GM23338 (cell line): Measurements from ENCODE around the gene DAND5. TPM values are rescaled to one million over a fixed set of nuclear protein-coding genes. Genes with fewer than 3 reads are reported as not detected.

Source experiments
- ATAC-seq: fragments of 200-7000 bp; cut with Tn5 transposase; 3 replicates; pipeline ENCODE4 v1.9.1; 2020
- DNase-seq: peaks from one replicate; pipeline ENCODE4 v3.0.0-alpha.2; 2015; ENCODE audit warnings: low spot score
- H2AFZ ChIP-seq: fragments of 200-600 bp; sonication (generic); 2 replicates; pipeline ENCODE4 v1.8.0; 2016; ENCODE audit warnings: antibody characterized with exemption, mild to moderate bottlenecking, moderate library complexity
- H3F3A ChIP-seq: fragments of 200-600 bp; sonication (generic); replicated peaks from 2 replicates; pipeline ENCODE4 v1.8.0; 2017; ENCODE audit warnings: antibody characterized with exemption, mixed run types, low read depth
- H3K27ac ChIP-seq: fragments of 200-600 bp; sonication (generic); 2 replicates; pipeline ENCODE4 v1.6.1; 2016; ENCODE audit warnings: low read depth
- H3K27me3 ChIP-seq: fragments of 200-600 bp; sonication (generic); 2 replicates; pipeline ENCODE4 v1.8.0; 2016; ENCODE audit warnings: mild to moderate bottlenecking, mixed run types, moderate library complexity; ENCODE audit not compliant: insufficient read depth
- H3K36me3 ChIP-seq: fragments of 200-600 bp; sonication (generic); 2 replicates; pipeline ENCODE4 v1.8.0; 2016; ENCODE audit warnings: mild to moderate bottlenecking; ENCODE audit not compliant: insufficient read depth
- H3K4me1 ChIP-seq: fragments of 200-600 bp; sonication (generic); 2 replicates; pipeline ENCODE4 v1.8.0; 2016; ENCODE audit warnings: mild to moderate bottlenecking, moderate library complexity; ENCODE audit not compliant: insufficient read depth
- H3K4me2 ChIP-seq: fragments of 200-600 bp; sonication (generic); 2 replicates; pipeline ENCODE4 v1.7.1; 2017; ENCODE audit warnings: mixed run types
- H3K4me3 ChIP-seq: fragments of 200-600 bp; sonication (generic); 2 replicates; pipeline ENCODE4 v1.6.1; 2016; ENCODE audit warnings: mixed run types
- H3K79me2 ChIP-seq: fragments of 200-600 bp; sonication (generic); replicated peaks from 2 replicates; pipeline ENCODE4 v1.8.0; 2017; ENCODE audit warnings: mild to moderate bottlenecking; ENCODE audit not compliant: insufficient read depth
- H3K9me2 ChIP-seq: fragments of 200-600 bp; sonication (generic); 2 replicates; pipeline ENCODE4 v1.8.0; 2017; ENCODE audit not compliant: insufficient read depth
- H4K20me1 ChIP-seq: fragments of 200-600 bp; sonication (generic); replicated peaks from 2 replicates; pipeline ENCODE4 v1.8.0; 2017; ENCODE audit warnings: mild to moderate bottlenecking; ENCODE audit not compliant: insufficient read depth
- H3K27ac Mint-ChIP-seq: 2 replicates; pipeline ENCODE4 v1.8.0; 2020; ENCODE audit warnings: inconsistent platforms, mild to moderate bottlenecking, moderate library complexity, mixed read lengths
- H3K27me3 Mint-ChIP-seq: 3 replicates; pipeline ENCODE4 v1.8.0; 2022; ENCODE audit warnings: low read depth, mild to moderate bottlenecking, moderate library complexity, mixed read lengths, inconsistent platforms; ENCODE audit not compliant: insufficient read depth, poor library complexity
- H3K36me3 Mint-ChIP-seq: 3 replicates; pipeline ENCODE4 v1.8.0; 2021; ENCODE audit warnings: low read depth, mild to moderate bottlenecking, inconsistent platforms, moderate library complexity, mixed read lengths
- H3K4me1 Mint-ChIP-seq: 3 replicates; pipeline ENCODE4 v1.8.0; 2020; ENCODE audit warnings: mild to moderate bottlenecking, inconsistent platforms, mixed read lengths
- H3K4me3 Mint-ChIP-seq: 3 replicates; pipeline ENCODE4 v1.8.0; 2021; ENCODE audit warnings: moderate library complexity, mild to moderate bottlenecking, inconsistent platforms, mixed read lengths
- H3K9me3 Mint-ChIP-seq: 3 replicates; pipeline ENCODE4 v1.8.0; 2020; ENCODE audit warnings: moderate library complexity, mild to moderate bottlenecking, inconsistent platforms, mixed read lengths
- EZH2 ChIP-seq: fragments of 200-600 bp; sonication (generic); IDR thresholded peaks from one replicate; pipeline ENCODE4 v1.8.0; 2017; ENCODE audit warnings: antibody characterized with exemption, mild to moderate bottlenecking, low read depth; ENCODE audit not compliant: unreplicated experiment
- NANOG ChIP-seq: IDR thresholded peaks from 2 replicates; pipeline ENCODE4 v1.6.1; 2016; ENCODE audit warnings: antibody characterized with exemption, borderline replicate concordance
- POLR2AphosphoS5 ChIP-seq: IDR thresholded peaks from 2 replicates; pipeline ENCODE4 v1.6.1; 2016; ENCODE audit warnings: antibody characterized with exemption, low read depth
- STAT1 ChIP-seq: IDR thresholded peaks from one replicate; pipeline ENCODE4 v1.6.1; 2016; ENCODE audit warnings: antibody characterized with exemption; ENCODE audit not compliant: unreplicated experiment
- ZNF114 ChIP-seq: fragments of 250-450 bp; sonication (Bioruptor Pico); IDR thresholded peaks from 2 replicates; pipeline ENCODE4 v1.5.0; 2020; ENCODE audit warnings: mild to moderate bottlenecking, moderate library complexity
- polyA plus RNA-seq: library from polyadenylated mRNA; unstranded; fragments of >200 nt; fragmentation: Nextera tagmentation; extraction: Ambion mirVana; gene quantifications from 2 replicates; pipeline ENCODE4 v1.2.1, GENCODE V29; 2016
- total RNA-seq: library from RNA; depleted of rRNA; stranded (reverse); fragments of >200 nt; shearing (Covaris generic); gene quantifications from 2 replicates; pipeline ENCODE4 v1.2.3, GENCODE V29; 2014
- TF ChIP-seq, protein P1 (sequence below), 2 experiments: fragments of 200-600 bp in 1 of 2; sonication (generic) in 1 of 2; conservative IDR thresholded peaks; 2 replicates each; pipeline versions ENCODE4 v1.5.1 to v1.6.1; 2016 to 2017; ENCODE audit warnings: antibody characterized with exemption in 2 of 2, low read depth in 2 of 2, mild to moderate bottlenecking in 2 of 2, moderate library complexity in 1 of 2

DAND5 gene
- total and polyA plus RNA-seq, 2 experiments from 2014 or later = 0.18 to 0.28 TPM

GRCh38 chr19:13017306-13018034, 48.1 kb downstream of the DAND5 start:
- H3K4me1 Mint-ChIP-seq = peaks cover 82% of the 10 kb centered on the region
- Histone ChIP-seq H3K27me3 (peaks cover 98% of the 10 kb centered on the region), H3K4me2 (peak overlapping the region; percentile 74), H3F3A (peaks cover 68% of the 10 kb centered on the region), H3K4me3 (peak overlapping the region; percentile 40; the same call in 1 of the 2 replicates), H3K79me2 (no peaks in the 10 kb centered on the region), H3K27ac (no peak overlapping the region), H4K20me1 (peaks cover 40% of the 10 kb centered on the region), H3K9me2 (no peaks in the 10 kb centered on the region), H3K36me3 (no peaks in the 10 kb centered on the region), H2AFZ (no peak overlapping the region), H3K4me1 (peaks cover 96% of the 10 kb centered on the region)
- ATAC-seq (0 out of 3 replicates have a peak, but pooled peaks have one; percentile 1), DNase-seq (peak; percentile 66)
- H3K4me3 Mint-ChIP-seq = peak overlapping the region; percentile 5; the same call in 1 of the 3 replicates
- no peak overlapping the region for H3K27ac Mint-ChIP-seq
- H3K9me3 Mint-ChIP-seq = peaks cover 13% of the 10 kb centered on the region
- peaks cover 100% of the 10 kb centered on the region for H3K27me3 Mint-ChIP-seq
- H3K36me3 Mint-ChIP-seq = no peaks in the 10 kb centered on the region
- TF ChIP-seq STAT1 (no peak), ZNF114 (CRISPR knock-in tag) (no peak), POLR2AphosphoS5 (peak; percentile 31; the same call in 1 of the 2 replicates), NANOG (no peak), EZH2 (peak; percentile 90)

- H3K36me3 ChIP-seq = no peaks in the 10 kb centered on the region
- TF ChIP-seq, protein P1, sequence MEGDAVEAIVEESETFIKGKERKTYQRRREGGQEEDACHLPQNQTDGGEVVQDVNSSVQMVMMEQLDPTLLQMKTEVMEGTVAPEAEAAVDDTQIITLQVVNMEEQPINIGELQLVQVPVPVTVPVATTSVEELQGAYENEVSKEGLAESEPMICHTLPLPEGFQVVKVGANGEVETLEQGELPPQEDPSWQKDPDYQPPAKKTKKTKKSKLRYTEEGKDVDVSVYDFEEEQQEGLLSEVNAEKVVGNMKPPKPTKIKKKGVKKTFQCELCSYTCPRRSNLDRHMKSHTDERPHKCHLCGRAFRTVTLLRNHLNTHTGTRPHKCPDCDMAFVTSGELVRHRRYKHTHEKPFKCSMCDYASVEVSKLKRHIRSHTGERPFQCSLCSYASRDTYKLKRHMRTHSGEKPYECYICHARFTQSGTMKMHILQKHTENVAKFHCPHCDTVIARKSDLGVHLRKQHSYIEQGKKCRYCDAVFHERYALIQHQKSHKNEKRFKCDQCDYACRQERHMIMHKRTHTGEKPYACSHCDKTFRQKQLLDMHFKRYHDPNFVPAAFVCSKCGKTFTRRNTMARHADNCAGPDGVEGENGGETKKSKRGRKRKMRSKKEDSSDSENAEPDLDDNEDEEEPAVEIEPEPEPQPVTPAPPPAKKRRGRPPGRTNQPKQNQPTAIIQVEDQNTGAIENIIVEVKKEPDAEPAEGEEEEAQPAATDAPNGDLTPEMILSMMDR (conservative IDR thresholded peaks at IDR 0.05; ENCODE audit: low read depth in 2 of 2) = no peak
- TF ChIP-seq EZH2 = peak; percentile 94
- H3F3A ChIP-seq = peaks cover 67% of the 10 kb centered on the region
- ATAC-seq (peak; percentile 5), DNase-seq (peak; percentile 70)
- Mint-ChIP-seq H3K27ac (no peak overlapping the region), H3K4me1 (peaks cover 80% of the 10 kb centered on the region), H3K27me3 (peaks cover 100% of the 10 kb centered on the region), H3K36me3 (no peaks in the 10 kb centered on the region), H3K9me3 (peaks cover 6% of the 10 kb centered on the region), H3K4me3 (peak overlapping the region; percentile 24; the same call in 1 of the 3 replicates)
- H3K4me1 ChIP-seq = peaks cover 95% of the 10 kb centered on the region
- no peaks in the 10 kb centered on the region for H3K9me2 ChIP-seq
- peaks cover 98% of the 10 kb centered on the region for H3K27me3 ChIP-seq
- H3K79me2 ChIP-seq = no peaks in the 10 kb centered on the region
- peaks cover 40% of the 10 kb centered on the region for H4K20me1 ChIP-seq
- H3K4me2 ChIP-seq = peak overlapping the region; percentile 74
- peak overlapping the region; percentile 42 for H3K4me3 ChIP-seq
- no peak overlapping the region for H2AFZ ChIP-seq
- H3K27ac ChIP-seq = no peak overlapping the region
Observed at GRCh38 chr19:13018035-13018914, 48.9 kb downstream of the DAND5 start.
